GM12892 (cell line): ENCODE results near the gene WWOX.

Experiments used
- POLR2A ChIP-seq: IDR thresholded peaks from 2 replicates; pipeline ENCODE4 v1.6.1; 2011; ENCODE audit warnings: low read depth, low read length, control low read depth
- POLR2AphosphoS5 ChIP-seq: IDR thresholded peaks from 2 replicates; pipeline ENCODE4 v1.6.1; 2011; ENCODE audit warnings: low read depth, low read length, control low read depth
- TAF1 ChIP-seq: IDR thresholded peaks from 2 replicates; pipeline ENCODE4 v1.6.1; 2011; ENCODE audit warnings: low read depth, mild to moderate bottlenecking, control low read depth, low read length, borderline replicate concordance

DNA sequence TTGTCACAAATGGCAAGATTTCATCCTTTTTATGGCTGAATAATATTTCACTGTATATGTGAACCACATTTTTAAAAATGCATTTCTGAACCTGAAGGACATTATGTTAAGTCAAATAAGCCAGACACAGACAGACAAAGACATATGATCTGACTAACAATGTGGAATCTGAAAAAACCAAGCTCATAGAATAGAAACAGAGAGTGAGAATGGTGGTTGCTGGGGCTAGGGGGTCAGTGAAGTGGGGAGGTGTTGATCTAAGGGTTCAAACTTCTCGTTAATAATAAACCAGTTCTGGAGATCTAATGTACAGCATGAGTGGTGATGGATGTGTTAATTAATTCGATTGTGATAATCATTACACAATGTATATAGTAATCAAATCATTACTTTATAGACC lies 475.1 kb downstream of the WWOX start:
- TF ChIP-seq TAF1 (no peak), POLR2A (no peak), POLR2AphosphoS5 (no peak)
